Measurements from ENCODE around the gene EYS. TPM values are rescaled to one million over a fixed set of nuclear protein-coding genes. Genes with fewer than 3 reads are reported as not detected.

The EYS gene
- total RNA-seq, 6 experiments from 2014 or later: 0.54 to 2.3 (median 0.74) TPM; not detected in 1

GRCh38 chr6:63864671-63865318 is 1842.2 kb downstream of the EYS start:
- TF ChIP-seq, protein P1, sequence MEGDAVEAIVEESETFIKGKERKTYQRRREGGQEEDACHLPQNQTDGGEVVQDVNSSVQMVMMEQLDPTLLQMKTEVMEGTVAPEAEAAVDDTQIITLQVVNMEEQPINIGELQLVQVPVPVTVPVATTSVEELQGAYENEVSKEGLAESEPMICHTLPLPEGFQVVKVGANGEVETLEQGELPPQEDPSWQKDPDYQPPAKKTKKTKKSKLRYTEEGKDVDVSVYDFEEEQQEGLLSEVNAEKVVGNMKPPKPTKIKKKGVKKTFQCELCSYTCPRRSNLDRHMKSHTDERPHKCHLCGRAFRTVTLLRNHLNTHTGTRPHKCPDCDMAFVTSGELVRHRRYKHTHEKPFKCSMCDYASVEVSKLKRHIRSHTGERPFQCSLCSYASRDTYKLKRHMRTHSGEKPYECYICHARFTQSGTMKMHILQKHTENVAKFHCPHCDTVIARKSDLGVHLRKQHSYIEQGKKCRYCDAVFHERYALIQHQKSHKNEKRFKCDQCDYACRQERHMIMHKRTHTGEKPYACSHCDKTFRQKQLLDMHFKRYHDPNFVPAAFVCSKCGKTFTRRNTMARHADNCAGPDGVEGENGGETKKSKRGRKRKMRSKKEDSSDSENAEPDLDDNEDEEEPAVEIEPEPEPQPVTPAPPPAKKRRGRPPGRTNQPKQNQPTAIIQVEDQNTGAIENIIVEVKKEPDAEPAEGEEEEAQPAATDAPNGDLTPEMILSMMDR (IDR thresholded peaks at IDR 0.05): no peak
- TF ChIP-seq POLR2A (IDR thresholded peaks at IDR 0.05): no peak
- intact Hi-C loops (cut with DNase I): no loop called here
- Histone ChIP-seq H3K27me3 (no peaks in the 10 kb centered on the region), H3K4me3 (no peak overlapping the region), H3K36me3 (no peaks in the 10 kb centered on the region), H3K4me1 (no peaks in the 10 kb centered on the region), H3K9me3 (no peaks in the 10 kb centered on the region), H3K27ac (no peak overlapping the region)
- WGBS (ENCODE audit: insufficient coverage, low coverage, low lambda C conversion rate, missing lambda C conversion rate): 53% methylated on average over 4 of the region's 4 CpGs
- no peak for ATAC-seq
- DNase-seq: no peak

DNA sequence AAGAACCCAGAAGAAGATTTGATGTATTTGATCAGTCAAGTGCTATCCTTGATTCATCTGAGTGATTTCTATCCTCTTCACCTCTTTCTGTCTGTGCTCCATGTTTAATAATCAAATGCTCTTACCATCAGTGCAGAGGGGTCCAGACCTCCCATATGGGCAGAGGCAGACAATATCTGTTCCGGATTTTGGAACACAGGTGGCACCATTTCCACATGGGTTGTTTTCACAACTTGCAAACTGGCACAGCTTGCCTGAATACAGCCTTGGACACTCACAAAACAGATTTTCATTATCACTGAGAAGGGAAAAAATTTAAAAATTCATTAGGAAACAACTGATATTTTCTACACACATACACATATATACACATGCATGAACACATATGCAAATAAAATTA is 1843.0 kb downstream of the EYS start:
- intact Hi-C loops (cut with DNase I): no loop called here
- DNase-seq: no peak
- no peak overlapping the region for H3K27ac ChIP-seq
- ATAC-seq: no peak
- H3K4me3 ChIP-seq: no peak overlapping the region
- no peaks in the 10 kb centered on the region for H3K9me3 ChIP-seq
- H3K36me3 ChIP-seq: no peaks in the 10 kb centered on the region
- 50% methylated on average over 1 of the region's 1 CpG for whole genome bisulfite sequencing (ENCODE audit: insufficient coverage, low coverage, low lambda C conversion rate, missing lambda C conversion rate)
- no peaks in the 10 kb centered on the region for H3K27me3 ChIP-seq
- no peak for TF ChIP-seq POLR2A (IDR thresholded peaks at IDR 0.05)
- TF ChIP-seq, protein P1 (IDR thresholded peaks at IDR 0.05): no peak
- no peaks in the 10 kb centered on the region for H3K4me1 ChIP-seq

- Histone ChIP-seq H3K27me3 (no peaks in the 10 kb centered on the region), H3K4me1 (no peaks in the 10 kb centered on the region), H3K27ac (no peak overlapping the region), H3K9me3 (no peaks in the 10 kb centered on the region), H3K36me3 (no peaks in the 10 kb centered on the region), H3K4me3 (no peak overlapping the region)
- TF ChIP-seq, protein P1 (IDR thresholded peaks at IDR 0.05): no peak
- WGBS (ENCODE audit: insufficient coverage, low coverage, low lambda C conversion rate, missing lambda C conversion rate): 63% methylated on average over 3 of the region's 3 CpGs
- no peak for ATAC-seq
- DNase-seq: no peak
- intact Hi-C loops (cut with DNase I): no loop called here
These were observed 1844.4 kb downstream of the EYS start for GRCh38 chr6:63862486-63863198.

GRCh38 chr6:63859528-63859927 is 1847.5 kb downstream of the EYS start:
- 42% methylated on average over 4 of the region's 4 CpGs for WGBS (ENCODE audit: insufficient coverage, low coverage, low lambda C conversion rate, missing lambda C conversion rate)
- intact Hi-C loops (cut with DNase I): no loop called here
- TF ChIP-seq POLR2A (IDR thresholded peaks at IDR 0.05): no peak
- TF ChIP-seq, protein P1 (IDR thresholded peaks at IDR 0.05): no peak

More at GRCh38 chr6:63859528-63859927, 1847.5 kb downstream of the EYS start:
- H3K9me3 ChIP-seq: no peaks in the 10 kb centered on the region
- DNase-seq (no peak), ATAC-seq (no peak)
- H3K27ac ChIP-seq: no peak overlapping the region
- H3K4me3 ChIP-seq: no peak overlapping the region
- H3K36me3 ChIP-seq: no peaks in the 10 kb centered on the region
- no peaks in the 10 kb centered on the region for H3K27me3 ChIP-seq
- H3K4me1 ChIP-seq: no peaks in the 10 kb centered on the region
